Mucosa of descending colon (tissue), 3 donors: ENCODE measurements around the gene MAP10. TPM values are rescaled to one million over a fixed set of nuclear protein-coding genes. Genes with fewer than 3 reads are reported as not detected.
A peak's percentile ranks its signal among the peaks of the same experiment; 100 is the strongest.

Experiments
- ATAC-seq: fragments of 200-7000 bp; cut with Tn5 transposase; one replicate; pipeline ENCODE4 v1.9.1; 2020; ENCODE audit warnings: mild to moderate bottlenecking, moderate library complexity
- DNase-seq, 3 donors: peaks; one replicate each; pipeline ENCODE4 v3.0.0-alpha.2; 2020
- H3K36me3 ChIP-seq: fragments of 200-600 bp; one replicate; pipeline ENCODE4 v1.8.0; 2021; ENCODE audit warnings: low read depth, mild to moderate bottlenecking
- H3K4me1 ChIP-seq: fragments of 200-600 bp; one replicate; pipeline ENCODE4 v1.8.0; 2021; ENCODE audit warnings: low read depth, mild to moderate bottlenecking
- H3K4me3 ChIP-seq: fragments of 200-600 bp; one replicate; pipeline ENCODE4 v1.8.0; 2021; ENCODE audit warnings: mild to moderate bottlenecking
- H3K9me3 ChIP-seq: fragments of 200-600 bp; one replicate; pipeline ENCODE4 v1.8.0; 2021; ENCODE audit warnings: mild to moderate bottlenecking
- CTCF ChIP-seq: fragments of 200-600 bp; IDR thresholded peaks from one replicate; pipeline ENCODE4 v1.8.0; 2022; ENCODE audit warnings: antibody characterized with exemption, mild to moderate bottlenecking
- intact Hi-C, 2 donors: fragments of 100-400 bp; cut with DNase I in 1 of 2; cut with micrococcal nuclease in 1 of 2; formaldehyde crosslinking; loops; one replicate each; pipeline versions ENCODE4 v1.11.0 to v1.11.1; 2022; cut with DNase I, micrococcal nuclease
- total RNA-seq, 3 donors: library from RNA; stranded (reverse); fragmentation: NEBNext Ultra II Directional in 2 of 3; extraction: Animal tissue kit (Norgen Biotek cat#: 25700) in 2 of 3; gene quantifications; one replicate each; pipeline versions ENCODE4 v1.2.1 to v1.2.4, GENCODE V29; 2021 to 2023
- donor health status: DM: no; HTN: no; CAD: no; lungs with moderate emphysema.
- donor health status: DM: no; HTN: no; CAD: no.
- donor health status: DM: no; HTN: yes; CAD: no.

MAP10 gene
- total RNA-seq, 3 donors from 2014 or later: 1.6 to 4.3 (median 2.2) TPM

DNA sequence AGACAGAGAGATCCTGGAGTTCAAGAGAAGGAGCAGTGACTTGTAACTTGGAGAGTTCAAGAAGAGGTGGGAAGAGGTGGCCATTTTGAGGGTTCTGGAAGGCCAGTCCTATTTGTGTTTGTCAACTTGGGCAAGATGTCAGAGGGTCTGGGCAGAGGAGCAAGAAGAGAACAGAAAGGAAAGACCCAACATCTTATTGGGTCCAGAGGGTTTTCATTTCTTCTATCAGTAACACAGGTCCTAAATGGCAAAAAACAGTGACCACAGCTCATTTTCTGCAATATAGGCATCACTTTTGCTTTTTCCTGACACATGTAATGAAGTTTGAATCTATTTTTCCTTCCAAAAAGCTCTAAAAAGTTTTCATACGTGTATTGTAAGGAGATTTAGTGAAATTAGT, 38.3 kb upstream of the MAP10 start:
- intact Hi-C loops: no loop called here
- no peak for DNase-seq
- H3K9me3 ChIP-seq: peaks cover 7% of the 10 kb centered on the region
- TF ChIP-seq CTCF: no peak
- no peaks in the 10 kb centered on the region for H3K36me3 ChIP-seq
- peaks cover 34% of the 10 kb centered on the region for H3K4me1 ChIP-seq
- ATAC-seq: no peak
- H3K4me3 ChIP-seq: no peak overlapping the region

DNA sequence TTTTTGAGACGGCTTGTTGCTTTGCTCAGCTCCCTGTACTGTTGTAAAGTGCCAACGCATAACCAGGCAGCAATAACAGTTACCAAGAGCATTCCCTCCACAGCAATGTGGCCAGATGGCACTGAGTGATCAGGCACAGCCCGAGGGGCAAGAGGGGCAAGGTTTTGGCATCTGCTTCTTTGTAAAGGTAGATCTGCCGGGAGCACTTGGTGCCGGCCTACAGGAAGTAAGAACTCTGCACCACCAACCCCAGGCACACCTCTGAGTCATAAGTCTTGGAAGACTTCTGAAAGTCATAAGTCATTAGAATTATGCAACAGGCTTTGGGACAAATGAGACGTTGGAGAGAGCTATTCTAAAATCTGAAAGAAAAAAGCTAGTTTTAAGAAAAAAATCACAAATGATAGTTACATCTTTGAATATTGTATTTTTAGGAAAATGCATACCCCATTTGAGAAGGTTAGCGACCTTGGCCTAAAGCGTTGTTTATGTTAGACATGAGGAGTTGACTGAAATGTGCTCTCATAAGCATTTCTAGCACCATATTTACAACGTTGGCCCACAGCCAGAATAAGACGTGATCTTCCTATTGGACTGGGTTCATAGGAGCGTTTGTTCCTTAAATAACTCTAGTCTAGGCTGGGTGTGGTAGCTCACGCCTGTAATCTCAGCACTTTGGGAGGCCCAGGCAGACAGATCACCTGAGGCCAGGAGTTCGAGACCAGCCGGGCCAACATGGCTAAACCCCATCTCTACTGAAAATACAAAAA, 37.7 kb upstream of the MAP10 start:
- no peak overlapping the region for H3K4me3 ChIP-seq
- no peak for TF ChIP-seq CTCF
- DNase-seq (peak; percentile 58 to 90 (median 63)), ATAC-seq (peak; percentile 83)
- peaks cover 34% of the 10 kb centered on the region for H3K4me1 ChIP-seq
- peaks cover 7% of the 10 kb centered on the region for H3K9me3 ChIP-seq
- H3K36me3 ChIP-seq: no peaks in the 10 kb centered on the region
- intact Hi-C loops: no loop called here

GRCh38 chr1:232768793-232769192, 36.4 kb upstream of the MAP10 start:
- no peaks in the 10 kb centered on the region for H3K36me3 ChIP-seq
- H3K9me3 ChIP-seq: no peaks in the 10 kb centered on the region
- intact Hi-C loops: no loop called here
- TF ChIP-seq CTCF: no peak
- H3K4me3 ChIP-seq: no peak overlapping the region
- DNase-seq: no peak
- no peak for ATAC-seq
- peaks cover 34% of the 10 kb centered on the region for H3K4me1 ChIP-seq

GRCh38 chr1:232769733-232770132, 35.5 kb upstream of the MAP10 start:
- intact Hi-C loops: no loop called here
- no peak overlapping the region for H3K4me3 ChIP-seq
- ATAC-seq (no peak), DNase-seq (no peak)
- no peak for TF ChIP-seq CTCF
- peaks cover 30% of the 10 kb centered on the region for H3K4me1 ChIP-seq
- H3K9me3 ChIP-seq: no peaks in the 10 kb centered on the region
- H3K36me3 ChIP-seq: no peaks in the 10 kb centered on the region

DNA sequence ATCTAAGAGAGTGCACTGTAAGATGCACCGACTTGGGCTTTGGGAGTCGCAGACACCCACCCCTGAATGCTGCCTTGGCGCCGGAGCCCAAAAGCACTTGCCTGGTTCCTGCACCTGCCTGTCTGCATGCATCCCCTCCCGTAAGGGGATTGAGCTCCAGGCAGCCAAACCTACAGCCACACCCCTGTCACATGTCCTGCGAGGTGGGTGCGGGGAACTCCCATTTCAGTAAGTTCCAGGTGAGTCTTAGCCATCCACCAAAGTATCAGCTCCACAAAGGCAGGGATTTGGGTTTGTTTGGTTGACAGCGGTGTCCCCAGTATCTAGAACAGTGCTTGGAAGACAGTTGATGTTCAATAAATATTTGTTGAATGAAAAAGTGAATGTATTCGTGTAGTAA, 31.5 kb upstream of the MAP10 start:
- intact Hi-C loops: no loop called here
- no peak overlapping the region for H3K4me3 ChIP-seq
- H3K36me3 ChIP-seq: no peaks in the 10 kb centered on the region
- no peaks in the 10 kb centered on the region for H3K9me3 ChIP-seq
- ATAC-seq (no peak), DNase-seq (no peak)
- H3K4me1 ChIP-seq: no peaks in the 10 kb centered on the region
- TF ChIP-seq CTCF: no peak
